Pancreas (tissue), 10 donors: ENCODE data around the gene SPATS2L. TPM values are rescaled to one million over a fixed set of nuclear protein-coding genes. Genes with fewer than 3 reads are reported as not detected.

Experiments
- ATAC-seq, 4 donors: fragments of 200-7000 bp; cut with Tn5 transposase; one replicate each; pipeline versions ENCODE4 v1.8.0 to v1.9.1; 2020; ENCODE audit warnings: mild to moderate bottlenecking in 4 of 4, moderate library complexity in 4 of 4
- DNase-seq, 6 donors: peaks; one replicate each; pipeline ENCODE4 v3.0.0-alpha.2; 2020
- FAIRE-seq: peaks from 2 replicates; lab custom pipeline; 2012; peaks lifted over from hg19 to GRCh38; lab: Jason Lieb, UNC
- H3K27ac ChIP-seq, 4 donors: fragments of 200-600 bp; sonication (generic); 1 replicate in 3 of 4; 2 replicates in 1 of 4; pipeline versions ENCODE4 v1.5.0 to v1.8.0; 2020
- H3K27me3 ChIP-seq, 4 donors: fragments of 200-600 bp; one replicate each; pipeline ENCODE4 v1.8.0; 2021
- H3K36me3 ChIP-seq, 3 donors: fragments of 200-600 bp; sonication (generic) in 1 of 3; one replicate each; pipeline versions ENCODE4 v1.5.0 to v1.8.0; 2020 to 2021
- H3K4me1 ChIP-seq, 3 donors: fragments of 200-600 bp; one replicate each; pipeline ENCODE4 v1.8.0; 2021
- H3K4me3 ChIP-seq, 4 donors: fragments of 200-600 bp; sonication (generic) in 2 of 4; one replicate each; pipeline versions ENCODE4 v1.5.0 to v1.8.0; 2020 to 2021
- H3K9me3 ChIP-seq, 4 donors: fragments of 200-600 bp; one replicate each; pipeline ENCODE4 v1.8.0; 2021
- WGBS, 2 donors: extraction: QIAGEN DNeasy Blood & Tissue Kit; methylation state at CpG; one replicate each; pipeline ENCODE4 v1.1.7; 2013; 5-methylcytosine and 5-hydroxymethylcytosine counted together
- intact Hi-C, 3 donors: fragments of 100-400 bp; cut with DNase I; formaldehyde crosslinking; loops; one replicate each; pipeline versions ENCODE4 v1.11.1 to v1.14.2; 2022
- polyA plus RNA-seq, 2 donors: library from polyadenylated mRNA; stranded (reverse); fragments of 200-250 nt; gene quantifications; one replicate each; pipeline ENCODE4 v1.2.3, GENCODE V29; 2013
- total RNA-seq, 6 donors: library from RNA; stranded (reverse); fragmentation: NEBNext Ultra II Directional in 4 of 6; extraction: Animal tissue kit (Norgen Biotek cat#: 25700) in 4 of 6; gene quantifications; one replicate each; pipeline versions ENCODE4 v1.2.1 to v1.2.4, GENCODE V29; 2021 to 2023
- TF ChIP-seq, protein P1 (sequence below), 4 donors: fragments of 200-600 bp; sonication (generic) in 3 of 4; IDR thresholded peaks; one replicate each; pipeline versions ENCODE4 v1.5.0 to v1.8.0; 2021; ENCODE audit warnings: antibody characterized with exemption in 4 of 4
- donor health status: healthy with polysubstance abuse.
- donor health status: DM: no; HTN: no; CAD: no; lungs with moderate emphysema.
- donor health status: DM: no; HTN: no; CAD: no.
- donor health status: control.
- donor health status: control.
- donor health status: Bipolar disorder and iron deficiency.
- donor health status: DM: yes; HTN: yes; CAD: no.
- donor health status: DM: no; HTN: no; CAD: no.
- donor health status: DM: no; HTN: no; CAD: no.
- donor health status: DM: yes; HTN: yes; CAD: no.

The SPATS2L gene
- total and polyA plus RNA-seq, 8 donors = 28.8 to 87.0 (median 40.8) TPM

DNA sequence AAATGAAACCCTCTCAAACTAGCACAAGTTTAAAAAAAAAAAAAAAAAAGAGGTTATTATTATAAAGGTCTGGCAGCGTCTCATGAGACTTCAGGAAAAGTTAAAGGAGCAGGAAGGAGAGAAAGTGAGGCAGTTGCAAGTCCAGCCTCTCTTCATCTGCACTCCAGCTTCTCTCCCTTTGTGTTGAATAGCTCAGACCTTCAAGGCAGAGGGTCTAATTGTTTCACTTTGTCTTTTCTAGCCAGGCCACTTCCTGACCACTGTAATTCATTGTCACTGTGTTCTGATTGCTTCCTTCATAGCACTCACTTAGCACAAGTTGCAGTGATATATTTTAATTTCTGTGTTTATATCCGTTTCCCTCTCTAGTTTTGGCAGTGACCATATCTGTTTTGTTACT, 99.9 kb downstream of the SPATS2L start:
- no peak overlapping the region for H3K4me3 ChIP-seq
- H3K9me3 ChIP-seq = no peaks in the 10 kb centered on the region
- no peak for DNase-seq
- 52 to 64% methylated on average over 2 of the region's 2 CpGs for WGBS, 2 donors
- peak overlapping the region; percentile 51 to 88 (median 67) for H3K27ac ChIP-seq
- no peaks in the 10 kb centered on the region for H3K27me3 ChIP-seq
- FAIRE-seq = no peak
- intact Hi-C loops = no loop called here
- H3K4me1 ChIP-seq = peaks cover 5 to 29% (median 21%) of the 10 kb centered on the region in 3 donors
- TF ChIP-seq, protein P1, sequence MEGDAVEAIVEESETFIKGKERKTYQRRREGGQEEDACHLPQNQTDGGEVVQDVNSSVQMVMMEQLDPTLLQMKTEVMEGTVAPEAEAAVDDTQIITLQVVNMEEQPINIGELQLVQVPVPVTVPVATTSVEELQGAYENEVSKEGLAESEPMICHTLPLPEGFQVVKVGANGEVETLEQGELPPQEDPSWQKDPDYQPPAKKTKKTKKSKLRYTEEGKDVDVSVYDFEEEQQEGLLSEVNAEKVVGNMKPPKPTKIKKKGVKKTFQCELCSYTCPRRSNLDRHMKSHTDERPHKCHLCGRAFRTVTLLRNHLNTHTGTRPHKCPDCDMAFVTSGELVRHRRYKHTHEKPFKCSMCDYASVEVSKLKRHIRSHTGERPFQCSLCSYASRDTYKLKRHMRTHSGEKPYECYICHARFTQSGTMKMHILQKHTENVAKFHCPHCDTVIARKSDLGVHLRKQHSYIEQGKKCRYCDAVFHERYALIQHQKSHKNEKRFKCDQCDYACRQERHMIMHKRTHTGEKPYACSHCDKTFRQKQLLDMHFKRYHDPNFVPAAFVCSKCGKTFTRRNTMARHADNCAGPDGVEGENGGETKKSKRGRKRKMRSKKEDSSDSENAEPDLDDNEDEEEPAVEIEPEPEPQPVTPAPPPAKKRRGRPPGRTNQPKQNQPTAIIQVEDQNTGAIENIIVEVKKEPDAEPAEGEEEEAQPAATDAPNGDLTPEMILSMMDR (IDR thresholded peaks at IDR 0.05) = no peak
- no peaks in the 10 kb centered on the region for H3K36me3 ChIP-seq
- peak in 3 of 4 donors; percentile 14 to 39 (median 20) for ATAC-seq

DNA sequence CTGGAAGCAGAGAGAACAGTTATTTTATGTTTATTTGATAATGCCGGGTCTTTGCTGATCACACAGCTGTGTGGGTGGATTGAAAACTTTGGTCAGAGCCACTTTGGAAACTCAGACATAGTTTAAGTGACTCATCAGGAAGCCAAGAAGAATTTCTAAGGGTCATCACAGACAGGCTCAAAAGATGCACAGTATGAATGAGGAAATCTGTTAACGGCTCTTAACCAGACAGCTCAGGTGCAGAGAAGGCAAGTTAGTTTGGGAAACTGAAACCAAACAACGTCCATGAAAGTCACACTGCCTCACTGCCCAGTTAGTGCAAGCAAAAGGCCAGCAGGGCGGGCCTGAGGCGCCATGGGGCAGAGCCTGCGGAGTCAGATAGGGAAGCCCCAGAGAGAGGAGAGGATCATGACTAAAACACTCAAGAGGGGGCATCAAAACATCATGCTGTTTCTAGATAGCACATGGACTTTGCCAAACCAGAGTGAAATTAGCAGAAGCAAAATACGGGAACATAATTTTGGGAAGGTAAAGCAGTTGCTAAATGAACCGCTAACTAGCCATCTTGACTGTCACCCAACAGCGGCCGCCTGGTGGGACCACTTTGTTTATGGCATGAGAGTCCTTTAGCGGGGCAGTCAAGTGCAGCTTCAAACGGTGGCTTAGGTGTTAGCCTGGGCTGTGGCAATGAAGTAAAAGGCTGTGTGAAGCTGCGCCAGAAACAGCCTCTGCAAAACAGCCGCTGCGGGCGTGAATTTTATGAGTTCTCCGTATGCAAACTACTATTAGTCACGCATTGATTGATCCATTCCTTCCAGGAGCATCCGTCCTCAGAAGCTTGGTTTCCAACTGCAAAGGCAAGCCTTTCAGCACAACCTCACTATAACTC, 102.2 kb downstream of the SPATS2L start:
- H3K9me3 ChIP-seq = no peaks in the 10 kb centered on the region
- 90% methylated on average over 19 of the region's 19 CpGs for WGBS, 2 donors
- no peaks in the 10 kb centered on the region for H3K27me3 ChIP-seq
- no peaks in the 10 kb centered on the region for H3K36me3 ChIP-seq
- TF ChIP-seq, protein P1 (IDR thresholded peaks at IDR 0.05) = no peak
- FAIRE-seq = no peak
- peaks cover 5 to 33% (median 21%) of the 10 kb centered on the region in 3 donors for H3K4me1 ChIP-seq
- DNase-seq = no peak
- peak in 2 of 4 donors; percentile 6 to 9 for ATAC-seq
- H3K27ac ChIP-seq = peak overlapping the region in 2 of 4 donors; percentile 50 to 79
- intact Hi-C loops = no loop called here
- H3K4me3 ChIP-seq = no peak overlapping the region

DNA sequence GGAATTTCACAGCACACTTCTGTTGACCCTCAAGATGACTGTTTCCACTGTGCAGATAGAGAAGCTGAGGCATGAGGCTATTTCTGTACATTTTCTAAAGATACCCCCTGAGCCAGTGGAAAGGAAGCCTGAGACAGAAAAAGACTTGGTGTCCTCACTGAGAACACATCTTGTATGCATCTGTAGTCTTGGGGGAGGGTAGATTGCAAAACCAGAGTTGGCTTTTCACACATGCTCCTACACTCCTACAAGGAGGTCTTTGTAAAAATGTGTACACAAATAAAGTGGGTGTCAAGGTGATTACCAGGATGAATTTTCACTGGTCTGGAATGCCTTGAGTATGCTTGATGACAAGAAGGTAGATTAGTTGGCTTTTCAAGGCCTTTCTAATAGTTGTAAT, 105.3 kb downstream of the SPATS2L start:
- DNase-seq = no peak
- Histone ChIP-seq H3K4me3 (no peak overlapping the region), H3K36me3 (no peaks in the 10 kb centered on the region), H3K27ac (peak overlapping the region in 1 of 4 donors; percentile 14), H3K27me3 (no peaks in the 10 kb centered on the region), H3K9me3 (no peaks in the 10 kb centered on the region), H3K4me1 (peaks cover 0 to 10% (median 0%) of the 10 kb centered on the region in 3 donors)
- ATAC-seq = peak in 2 of 4 donors; percentile 38 to 48
- intact Hi-C loops = no loop called here
- TF ChIP-seq, protein P1 (IDR thresholded peaks at IDR 0.05) = no peak
- no peak for FAIRE-seq

DNA sequence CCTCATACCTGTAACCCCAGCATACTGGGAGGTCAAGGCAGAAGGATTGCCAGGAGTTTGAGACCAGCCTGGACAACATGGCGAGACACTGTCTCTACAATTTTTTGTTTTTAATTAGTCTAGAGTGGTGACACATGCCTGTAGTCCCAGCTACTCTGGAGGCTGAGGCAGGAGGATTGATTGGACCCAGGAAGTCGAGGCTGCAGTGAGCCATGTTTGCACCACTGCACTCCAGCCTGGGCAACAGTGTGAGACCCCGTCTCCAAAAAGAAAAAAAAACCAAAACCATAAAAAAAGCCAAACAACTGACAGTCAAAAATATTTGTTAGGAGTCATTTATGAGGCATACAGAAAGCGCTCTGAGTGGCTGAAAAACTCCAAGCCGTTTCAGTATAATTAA, 107.9 kb downstream of the SPATS2L start:
- Histone ChIP-seq H3K4me1 (peaks cover 0 to 5% (median 0%) of the 10 kb centered on the region in 3 donors), H3K36me3 (peaks cover 0 to 3% (median under 1%) of the 10 kb centered on the region in 3 donors), H3K27me3 (no peaks in the 10 kb centered on the region), H3K9me3 (no peaks in the 10 kb centered on the region), H3K4me3 (no peak overlapping the region), H3K27ac (no peak overlapping the region)
- DNase-seq = no peak
- FAIRE-seq = no peak
- intact Hi-C loops = no loop called here
- no peak for ATAC-seq
- 94 to 97% methylated on average over 5 of the region's 5 CpGs for WGBS, 2 donors
- TF ChIP-seq, protein P1 (IDR thresholded peaks at IDR 0.05) = no peak

DNA sequence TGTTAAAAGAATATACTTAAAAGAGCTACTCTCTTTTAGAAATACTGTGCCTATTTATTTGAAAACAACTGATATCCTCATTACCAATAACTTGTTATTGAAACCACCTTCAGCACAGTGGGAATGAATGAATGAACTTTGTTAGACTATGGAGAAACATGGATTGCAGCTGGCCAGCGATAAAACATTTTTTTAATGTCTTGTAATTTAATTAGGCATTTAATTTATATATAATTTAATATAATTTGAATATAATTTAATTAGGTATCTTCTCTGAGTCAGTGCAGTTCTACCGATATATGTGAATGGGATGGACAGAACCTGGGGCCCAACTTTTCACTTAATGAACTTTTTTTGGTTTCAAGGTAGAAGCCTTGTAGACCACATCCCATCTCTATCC, 109.0 kb downstream of the SPATS2L start:
- H3K36me3 ChIP-seq = peaks cover 0 to 11% (median 4%) of the 10 kb centered on the region in 3 donors
- TF ChIP-seq, protein P1 (IDR thresholded peaks at IDR 0.05) = no peak
- H3K27ac ChIP-seq = no peak overlapping the region
- no peak overlapping the region for H3K4me3 ChIP-seq
- DNase-seq (no peak), FAIRE-seq (no peak), ATAC-seq (no peak)
- intact Hi-C loops = no loop called here
- whole genome bisulfite sequencing, 2 donors = 96 to 98% methylated on average over 2 of the region's 2 CpGs
- H3K27me3 ChIP-seq = no peaks in the 10 kb centered on the region
- no peaks in the 10 kb centered on the region for H3K9me3 ChIP-seq
- peaks cover 0 to 5% (median 0%) of the 10 kb centered on the region in 3 donors for H3K4me1 ChIP-seq
